NCI-H2107 treated with DMSO at 0.1 percent for 48 hours (cell line): ENCODE measurements around the gene HHAT.

ENCODE experiments used
- DNase-seq: peaks from one replicate; lab custom pipeline; 2025; ENCODE audit not compliant: unreplicated experiment; lab: John Stamatoyannopoulos, UW

HHAT gene

DNA sequence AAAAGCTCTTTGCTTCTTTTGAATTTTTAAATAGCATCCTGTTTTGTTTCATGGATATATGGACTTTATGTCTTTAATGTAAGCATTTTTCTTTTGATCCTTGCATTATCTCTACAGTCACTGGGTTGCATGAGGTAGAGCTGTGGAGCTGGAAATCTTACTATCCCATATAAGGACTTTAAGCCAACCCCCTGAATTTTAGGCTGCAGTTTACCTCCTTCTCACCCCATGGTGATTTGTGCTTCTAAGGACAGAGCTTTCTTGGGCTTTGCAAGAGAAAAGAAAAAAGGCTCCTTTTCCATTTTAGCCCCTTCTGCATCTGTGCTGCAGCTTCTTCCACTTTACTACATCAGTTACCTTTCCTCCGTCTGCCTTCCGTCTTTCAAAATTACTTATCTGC, 373.8 kb downstream of the HHAT start:
- DNase-seq, result no peak

DNA sequence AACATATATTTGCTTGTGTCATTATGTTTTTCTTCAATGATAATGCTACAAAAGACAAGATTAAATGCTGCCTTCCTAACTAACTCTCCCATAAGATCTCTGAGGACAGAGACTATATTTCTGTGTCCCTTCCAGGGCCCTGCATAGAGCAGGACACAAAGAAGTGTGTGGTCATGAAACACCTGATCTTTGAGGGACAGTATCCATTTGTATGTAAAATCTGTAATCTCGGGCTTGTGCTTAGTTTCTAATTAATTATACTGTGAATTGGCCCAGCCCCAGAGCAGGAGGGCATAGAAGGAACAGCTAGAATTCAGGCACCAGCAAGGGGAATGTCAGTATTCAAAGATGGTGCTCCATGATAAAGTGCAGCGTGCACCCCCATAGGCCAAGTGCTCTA, 374.9 kb downstream of the HHAT start:
- DNase-seq, result no peak

GRCh38 chr1:210705086-210705485, 376.4 kb downstream of the HHAT start:
- DNase-seq, result no peak

- DNase-seq, result no peak
Measured at GRCh38 chr1:210706246-210706645, 377.5 kb downstream of the HHAT start.

DNA sequence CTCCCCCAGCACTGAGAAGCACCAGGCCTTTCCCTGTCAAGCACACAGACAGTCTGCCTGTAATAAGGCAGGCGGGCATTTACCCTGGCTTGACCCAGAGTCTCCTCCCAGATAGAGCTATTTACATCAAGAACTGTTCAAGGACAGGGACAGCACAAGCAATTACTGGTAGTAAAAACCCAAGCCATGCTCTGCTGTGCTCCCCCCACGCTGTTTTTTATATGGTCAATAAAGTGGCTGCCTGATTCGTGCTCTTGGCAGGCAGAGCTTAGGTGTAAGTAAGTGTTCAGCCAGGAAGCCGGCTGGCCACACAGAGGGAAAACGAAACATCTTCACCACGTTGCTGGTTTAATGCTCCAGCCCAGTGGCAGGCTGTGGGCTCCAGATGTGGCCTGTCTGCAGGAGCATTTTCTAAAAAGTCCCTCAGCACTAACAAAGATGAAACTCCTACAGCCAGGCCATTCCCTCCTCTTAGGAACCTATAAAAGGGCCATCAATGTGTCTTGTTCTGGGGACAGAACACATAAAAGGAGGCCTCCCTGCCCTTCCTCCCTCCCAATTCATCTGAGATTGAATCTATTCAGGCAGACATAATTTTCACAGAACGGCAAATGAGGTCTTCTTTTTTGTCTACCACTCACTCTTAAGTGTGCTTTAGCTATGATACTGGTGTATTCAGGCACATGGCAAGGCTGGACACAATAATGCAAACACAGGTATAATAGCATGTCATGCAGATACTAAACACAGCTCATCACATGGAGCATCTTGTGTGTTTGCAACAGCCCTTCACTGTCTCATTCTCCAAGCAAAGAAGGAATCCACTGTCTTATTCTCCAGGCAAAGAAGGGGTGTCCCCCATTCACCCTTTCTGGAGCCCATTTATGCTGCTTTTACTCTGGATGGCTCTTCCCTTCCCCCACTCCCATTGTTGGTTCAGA, 378.9 kb downstream of the HHAT start:
- no peak for DNase-seq

GRCh38 chr1:210709701-210710100, 381.0 kb downstream of the HHAT start:
- DNase-seq, result no peak

GRCh38 chr1:210711825-210712612, 383.3 kb downstream of the HHAT start:
- DNase-seq, result no peak

DNA sequence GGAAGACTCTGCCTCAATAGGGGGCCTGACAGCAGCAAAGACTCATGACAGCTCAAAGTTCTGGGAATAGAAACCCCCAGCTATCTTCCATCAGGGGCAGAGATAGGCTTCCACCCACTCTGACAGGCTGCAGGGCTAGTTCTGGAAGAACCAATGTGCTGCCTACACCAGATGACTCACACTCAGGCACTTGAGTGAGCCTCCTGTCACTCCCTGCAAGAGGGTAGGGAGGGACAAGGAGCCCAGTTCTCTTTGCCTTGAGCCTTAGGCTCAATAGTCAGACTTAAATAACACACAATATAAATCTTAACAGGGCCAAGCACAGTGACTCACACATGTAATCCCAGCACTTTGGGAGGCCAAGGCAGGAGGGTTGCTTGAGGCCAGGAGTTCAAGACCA, 386.4 kb downstream of the HHAT start:
- DNase-seq, result no peak

DNA sequence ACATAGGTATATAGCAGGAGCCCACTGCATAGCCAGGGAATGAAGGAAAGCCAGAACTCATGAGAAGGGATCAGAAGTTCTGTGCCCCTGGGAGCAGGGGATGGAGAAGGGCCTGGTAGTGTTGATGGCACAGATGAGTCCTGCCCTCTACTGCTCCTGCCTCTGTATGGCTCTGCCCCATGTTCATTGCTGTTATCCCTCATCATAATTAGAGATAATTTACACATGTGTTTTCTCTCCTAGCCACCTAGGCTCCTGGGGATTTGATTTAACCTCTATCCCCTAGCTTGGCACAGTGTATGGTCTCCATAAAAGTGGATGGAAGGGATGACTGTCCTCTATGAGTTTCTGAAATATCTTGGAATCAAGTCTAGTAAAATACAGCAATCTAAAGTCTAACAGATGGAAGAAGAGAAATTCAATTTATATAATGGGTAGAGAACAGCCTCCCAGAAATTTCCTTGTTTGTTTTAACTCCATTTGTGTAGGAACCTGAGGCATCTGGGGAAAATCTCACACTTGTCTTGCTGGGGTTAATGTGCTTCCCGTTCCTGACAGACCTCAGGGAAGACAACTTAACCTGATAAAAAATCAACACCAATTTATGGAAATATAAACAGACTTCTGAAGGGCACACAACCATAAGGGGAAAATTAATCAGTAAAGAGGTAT, 393.8 kb downstream of the HHAT start:
- no peak for DNase-seq

DNA sequence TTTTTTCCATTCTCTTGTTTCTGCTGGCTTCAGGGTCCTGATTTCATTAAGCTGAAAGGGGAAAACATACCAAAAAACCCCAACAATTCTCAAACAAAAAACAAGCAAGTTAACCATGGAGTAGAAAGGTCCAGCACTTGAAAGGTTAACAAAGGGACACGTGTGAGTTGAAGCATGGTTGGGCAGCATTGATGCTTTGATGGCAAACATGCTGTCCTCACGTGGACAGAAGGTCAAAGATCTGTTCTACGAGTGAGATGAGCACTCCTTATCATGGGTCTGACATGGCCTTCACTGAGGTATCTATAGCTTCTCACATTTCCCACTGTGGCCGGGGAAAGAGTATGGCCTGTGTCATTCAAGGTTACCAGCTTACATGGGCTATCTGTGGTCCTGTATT, 394.9 kb downstream of the HHAT start:
- DNase-seq, result no peak

DNA sequence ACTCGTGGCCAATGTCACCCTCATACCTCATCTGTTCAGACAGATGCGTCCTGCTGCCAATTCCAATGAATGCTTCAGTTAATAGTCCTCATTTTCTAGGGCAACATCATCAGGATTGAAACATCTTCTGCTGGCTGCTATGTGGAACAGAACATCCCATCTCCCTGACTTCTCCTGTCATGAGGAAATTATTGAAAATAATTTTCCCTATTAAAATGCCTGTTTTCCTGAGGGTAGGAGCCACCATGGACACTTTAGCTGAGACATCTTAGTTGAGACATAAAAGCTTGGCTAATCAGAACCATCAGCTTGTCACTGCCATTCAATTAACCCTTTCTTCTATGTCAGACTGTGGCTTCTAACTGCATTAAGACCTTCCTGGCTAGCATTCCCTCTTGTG, 396.1 kb downstream of the HHAT start:
- DNase-seq, result no peak
